GM10266 (cell line): Measurements from ENCODE around the gene GRK4.
"Not testable (repeated sequence)": the region's sequence is repeated elsewhere in the genome, so short reads cannot be mapped to it uniquely, and the experiment has no call there.

Experiments
- DNase-seq: peaks from one replicate; pipeline ENCODE4 v3.0.0; 2012; ENCODE audit errors: extremely low spot score
- CTCF ChIP-seq: IDR thresholded peaks from 2 replicates; pipeline ENCODE4 v1.5.1; 2012; ENCODE audit warnings: mild to moderate bottlenecking, low read depth; ENCODE audit not compliant: control insufficient read depth, insufficient read depth; ENCODE audit errors: missing control alignments

GRK4 gene

GRCh38 chr4:2982012-2982411 is 18.6 kb downstream of the GRK4 start:
- no peak for DNase-seq
- no peak for TF ChIP-seq CTCF

DNA sequence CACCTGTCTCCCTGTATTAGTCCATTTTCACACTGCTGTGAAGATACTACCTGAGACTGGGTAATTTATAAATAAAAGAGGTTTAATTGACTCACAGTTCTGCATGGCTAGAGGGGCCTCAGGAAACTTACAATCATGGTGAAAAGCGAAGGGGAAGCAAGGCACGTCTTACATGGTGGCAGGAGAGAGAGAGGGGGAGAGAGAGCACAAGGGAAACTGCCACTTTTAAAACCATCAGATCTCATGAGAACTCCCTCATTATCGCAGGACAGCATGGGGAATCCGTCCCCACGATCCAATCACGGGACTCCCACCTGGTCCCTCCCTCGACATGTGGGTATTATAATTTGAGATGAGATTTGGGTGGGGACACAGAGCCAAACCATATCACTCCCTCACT is 20.3 kb downstream of the GRK4 start:
- DNase-seq, result not testable (repeated sequence)

- no peak for TF ChIP-seq CTCF
- no peak for DNase-seq
Observed at GRCh38 chr4:2991243-2991642, 27.9 kb downstream of the GRK4 start.

DNA sequence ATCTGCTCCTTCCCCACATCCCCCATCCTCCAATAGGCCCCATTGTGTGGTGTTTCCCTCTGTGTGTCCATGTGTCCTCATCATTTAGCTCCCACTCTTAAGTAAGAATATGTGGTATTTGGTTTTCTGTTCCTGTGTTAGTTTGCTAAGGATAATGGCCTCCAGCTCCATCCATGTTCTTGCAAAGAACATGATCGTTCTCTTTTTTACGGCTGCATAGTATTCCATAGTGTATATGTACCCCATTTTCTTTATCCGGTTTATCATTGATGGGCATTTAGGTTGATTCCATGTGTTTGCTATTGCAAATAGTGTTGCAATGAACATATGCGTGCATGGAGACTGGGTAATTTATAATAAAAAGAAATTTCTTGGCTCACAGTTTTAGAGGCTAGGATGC is 31.5 kb downstream of the GRK4 start:
- no peak for TF ChIP-seq CTCF
- DNase-seq, result no peak

DNA sequence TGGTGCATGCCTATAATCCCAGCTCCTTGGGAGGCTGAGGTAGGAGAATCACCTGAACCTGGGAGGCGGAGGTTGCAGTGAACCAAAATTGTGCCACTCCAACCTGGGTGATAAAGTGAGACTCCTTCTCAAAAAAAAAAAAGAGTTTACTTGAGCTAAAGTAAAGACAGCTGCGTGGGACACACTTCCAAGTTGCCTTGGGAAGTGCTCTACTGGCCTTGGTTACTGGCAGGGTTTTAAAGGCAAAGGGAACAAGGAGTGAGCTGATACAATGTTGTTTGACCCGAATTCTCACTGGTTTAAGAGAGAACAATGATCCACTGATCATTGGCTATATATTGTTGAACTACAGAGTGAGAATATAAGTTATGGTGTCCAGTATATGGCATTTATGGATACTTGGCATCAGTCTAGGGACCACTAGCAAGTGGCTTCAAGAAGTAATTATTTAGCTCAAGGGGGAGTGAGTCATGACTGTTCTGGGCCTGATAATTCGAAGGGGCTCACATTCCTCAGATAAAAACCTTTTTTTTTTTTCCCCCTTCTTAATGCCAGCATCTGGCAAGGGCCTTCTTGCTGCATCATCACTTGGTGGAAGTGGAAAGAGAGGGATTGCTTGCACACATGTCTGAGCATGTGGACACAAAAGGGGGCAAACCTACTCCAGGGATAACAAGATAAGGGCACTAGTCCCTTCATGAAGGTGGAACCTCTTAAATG is 32.3 kb downstream of the GRK4 start:
- DNase-seq, result no peak
- TF ChIP-seq CTCF, result no peak

GRCh38 chr4:2996415-2996814 is 33.0 kb downstream of the GRK4 start:
- TF ChIP-seq CTCF, result no peak
- no peak for DNase-seq

DNA sequence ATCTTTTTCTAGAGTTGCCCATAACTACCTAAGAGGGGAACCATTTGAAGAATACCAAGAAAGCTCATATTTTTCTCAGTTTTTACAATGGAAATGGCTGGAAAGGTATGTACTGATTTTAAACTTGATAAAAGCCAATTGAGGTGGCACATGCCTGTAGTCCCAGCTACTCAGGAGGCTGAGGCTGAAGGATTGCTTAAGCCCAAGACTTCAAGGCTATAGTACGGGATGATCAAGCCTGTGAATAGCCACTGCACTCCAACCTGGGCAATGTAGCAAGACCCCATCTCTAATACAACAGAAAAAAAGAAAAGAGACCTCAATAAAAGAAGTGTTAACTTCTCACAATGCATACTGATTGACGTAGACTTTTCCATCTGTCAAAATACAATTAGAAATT is 44.4 kb downstream of the GRK4 start:
- DNase-seq, result no peak
- no peak for TF ChIP-seq CTCF

GRCh38 chr4:3009422-3009821 is 46.1 kb downstream of the GRK4 start:
- TF ChIP-seq CTCF, result peak; percentile 38
- DNase-seq, result peak; percentile 58
